Stimulated activated CD4-positive, alpha-beta T cell treated with anti-CD3 and anti-CD28 coated beads, TNF-alpha, amount 100 ng/mL, for 24 hours (primary cell): ENCODE results near the gene RAB35.

ENCODE experiments used
- DNase-seq, 3 experiments: peaks; one replicate each; pipeline ENCODE4 v3.0.0-alpha.2; 2020; ENCODE audit warnings: low read depth in 3 of 3

Gene RAB35

GRCh38 chr12:120116441-120116791 lies at the start of gene RAB35:
Gene RAB35, minus strand, starts transcription at chr12:120116753. Its CDS starts 103 bp downstream, at chr12:120116650.
- DNase-seq = no peak

DNA sequence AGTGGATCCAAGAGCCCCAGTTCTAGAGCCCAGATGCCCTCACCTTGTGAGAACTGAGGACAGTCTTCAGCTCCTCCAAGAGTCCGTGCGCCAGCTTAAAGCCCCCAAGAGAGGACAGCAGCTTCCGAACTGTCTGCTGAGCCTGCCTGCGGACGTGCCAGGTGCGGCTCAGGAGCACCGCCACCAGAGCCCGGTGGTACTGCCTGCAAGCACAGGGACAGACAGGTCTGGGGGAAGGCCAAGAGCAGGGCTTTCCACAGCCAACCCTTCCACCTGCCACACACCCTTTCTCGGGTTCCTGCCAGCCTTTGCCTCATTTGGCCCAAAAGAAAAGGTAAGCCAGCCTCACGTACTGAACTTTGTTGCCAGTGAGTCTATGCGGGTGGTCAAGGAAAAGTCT lies 47.7 kb upstream of the RAB35 start:
- DNase-seq = no peak

- no peak for DNase-seq
These were observed 46.2 kb upstream of the RAB35 start for GRCh38 chr12:120162763-120163162.

DNA sequence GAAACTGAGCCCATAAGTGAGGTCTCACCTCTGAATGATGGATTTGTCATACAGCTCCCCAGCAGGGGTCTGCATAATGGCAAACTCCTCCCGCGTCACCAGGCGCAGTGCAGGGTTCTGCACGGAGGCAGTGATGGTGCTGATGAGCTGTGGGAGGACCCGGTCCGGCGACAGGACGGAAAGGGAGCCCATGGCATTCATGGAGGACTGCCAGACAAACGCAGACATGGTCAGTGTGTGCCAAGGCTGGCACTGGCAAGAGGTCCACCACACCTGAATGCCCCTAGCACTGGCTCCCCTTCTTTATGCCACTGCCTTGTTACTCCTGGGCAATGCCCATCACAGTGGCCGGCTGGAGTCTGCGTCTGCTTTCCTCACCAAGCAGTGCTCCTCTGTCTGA lies 45.3 kb upstream of the RAB35 start:
- no peak for DNase-seq

DNA sequence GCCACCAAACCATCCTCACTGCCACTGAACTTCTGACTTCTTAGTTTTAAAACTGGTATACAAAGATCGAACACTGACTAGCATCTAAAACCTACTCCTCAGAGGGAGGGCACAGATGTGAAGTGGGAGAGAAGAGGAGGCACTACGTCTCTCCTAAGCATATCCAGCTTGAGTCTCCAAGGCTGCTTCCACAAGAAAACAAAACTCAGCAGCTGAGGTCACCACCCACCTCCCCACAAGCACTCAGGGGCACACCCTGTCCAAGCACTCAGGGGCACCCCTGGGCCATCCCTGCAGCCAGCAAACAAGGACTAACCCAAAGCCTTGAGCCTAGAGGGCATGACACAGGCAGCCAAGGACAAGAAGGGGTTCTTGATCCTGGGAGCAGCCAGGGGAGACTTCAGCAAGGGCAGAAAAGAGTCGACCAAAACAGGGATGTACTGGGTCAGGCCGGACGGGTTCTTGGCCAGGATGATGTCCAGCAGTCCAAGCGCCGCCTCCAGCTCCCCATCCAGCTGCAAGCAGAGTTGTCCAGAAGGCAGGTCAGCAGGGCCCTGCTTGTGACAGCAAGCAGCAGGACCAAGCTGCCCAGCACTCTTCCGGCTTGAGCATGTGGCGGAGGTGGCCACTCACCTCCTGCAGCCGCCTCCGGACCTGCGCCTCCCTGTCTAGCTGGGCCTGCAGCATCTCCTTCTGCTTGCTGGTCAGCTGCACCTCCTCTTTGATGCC lies 43.1 kb upstream of the RAB35 start:
- DNase-seq = no peak

DNA sequence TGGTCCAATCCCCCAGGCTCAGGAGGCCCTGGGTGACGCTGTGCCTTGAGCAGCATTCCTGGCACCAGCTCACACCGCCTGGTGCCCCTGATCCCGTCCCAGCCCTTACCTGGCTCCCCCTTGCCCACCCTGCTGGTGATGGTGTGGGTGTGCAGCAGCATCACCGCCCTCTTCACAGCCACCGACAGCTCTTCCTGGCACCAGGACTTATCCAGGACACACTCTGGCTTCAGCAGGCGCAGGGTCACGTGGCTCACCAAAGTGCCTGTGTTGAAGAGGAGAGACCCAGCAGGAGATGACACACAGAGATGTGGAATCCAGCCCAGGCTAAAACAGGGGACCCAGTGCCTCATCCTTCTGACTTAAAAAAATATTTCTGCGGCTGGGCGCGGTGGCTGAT lies 41.8 kb upstream of the RAB35 start:
- no peak for DNase-seq

- DNase-seq = no peak
These were observed 41.1 kb upstream of the RAB35 start for GRCh38 chr12:120157678-120158077.

DNA sequence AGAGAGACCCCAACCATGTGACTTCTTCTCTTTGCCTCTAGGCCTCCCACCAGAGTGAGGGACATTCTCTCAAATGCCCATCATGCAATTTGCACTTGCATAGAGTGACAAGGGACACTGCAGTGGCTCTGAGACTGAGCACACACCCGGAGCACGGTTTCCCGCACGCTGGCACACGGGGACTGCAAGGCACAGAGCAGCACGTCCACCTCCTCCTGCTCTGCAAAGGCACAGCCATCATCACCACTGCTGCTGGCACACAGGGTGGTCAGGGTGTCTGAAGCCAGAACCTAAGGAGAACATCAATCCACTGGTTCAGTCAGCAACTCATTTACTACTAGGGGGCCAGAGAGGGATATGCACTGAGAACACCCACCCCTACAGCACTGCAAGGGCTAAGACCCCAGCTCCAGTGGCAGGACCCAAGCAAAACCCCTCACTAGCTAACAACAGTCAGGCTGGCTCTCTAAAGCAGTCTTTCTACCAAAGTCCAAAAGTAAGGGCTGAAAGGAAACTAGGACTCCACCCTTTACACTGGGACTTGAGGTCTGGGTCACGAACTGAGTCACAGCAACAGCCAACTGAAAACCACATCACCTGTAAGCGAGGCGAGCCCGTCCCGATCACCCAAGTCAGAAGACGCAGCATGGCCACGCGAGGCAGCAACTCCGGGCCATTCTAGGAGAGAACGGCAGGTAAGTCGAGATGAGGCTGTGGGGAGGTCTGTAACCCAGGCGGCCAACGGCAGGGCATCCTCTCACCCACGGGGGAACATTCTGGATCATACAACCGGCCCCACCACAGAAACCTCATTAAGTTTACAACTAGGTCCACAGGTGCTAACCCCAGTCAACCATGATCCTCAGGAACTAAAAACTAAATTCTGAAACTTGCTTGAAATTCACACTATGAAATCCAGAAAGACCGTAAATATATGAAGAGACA lies 40.0 kb upstream of the RAB35 start:
- DNase-seq = no peak

GRCh38 chr12:120155072-120155471 lies 38.5 kb upstream of the RAB35 start:
- no peak for DNase-seq

- no peak for DNase-seq
These were observed 34.5 kb upstream of the RAB35 start for GRCh38 chr12:120150919-120151525.

- DNase-seq = no peak
These were observed 31.5 kb upstream of the RAB35 start for GRCh38 chr12:120148011-120148410.

- no peak for DNase-seq
These were observed 28.6 kb upstream of the RAB35 start for GRCh38 chr12:120145164-120145563.

DNA sequence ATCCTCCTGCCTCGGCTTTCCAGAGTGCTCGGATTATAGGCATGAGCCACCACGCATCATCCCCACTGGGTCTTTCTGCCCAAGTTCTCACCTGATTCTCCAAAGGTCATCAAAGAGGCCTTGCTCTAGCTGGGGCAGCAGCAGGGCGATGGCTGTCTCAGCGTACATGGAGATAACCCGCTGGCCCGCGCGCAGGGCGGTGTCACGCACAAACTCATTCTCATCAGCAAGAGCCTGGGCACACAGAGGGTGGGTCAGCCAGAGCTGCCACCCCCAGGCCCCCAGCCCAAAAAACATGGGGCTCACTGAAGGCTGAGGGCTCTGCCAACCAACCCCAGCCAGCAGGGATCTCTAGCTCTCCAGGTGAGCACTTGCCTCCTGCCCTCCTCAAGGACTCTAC lies 27.7 kb upstream of the RAB35 start:
- no peak for DNase-seq

GRCh38 chr12:120142231-120142877 lies 25.8 kb upstream of the RAB35 start:
- no peak for DNase-seq

GRCh38 chr12:120141336-120141735 lies 24.8 kb upstream of the RAB35 start:
- DNase-seq = no peak

GRCh38 chr12:120140603-120141002 lies 24.1 kb upstream of the RAB35 start:
- no peak for DNase-seq

DNA sequence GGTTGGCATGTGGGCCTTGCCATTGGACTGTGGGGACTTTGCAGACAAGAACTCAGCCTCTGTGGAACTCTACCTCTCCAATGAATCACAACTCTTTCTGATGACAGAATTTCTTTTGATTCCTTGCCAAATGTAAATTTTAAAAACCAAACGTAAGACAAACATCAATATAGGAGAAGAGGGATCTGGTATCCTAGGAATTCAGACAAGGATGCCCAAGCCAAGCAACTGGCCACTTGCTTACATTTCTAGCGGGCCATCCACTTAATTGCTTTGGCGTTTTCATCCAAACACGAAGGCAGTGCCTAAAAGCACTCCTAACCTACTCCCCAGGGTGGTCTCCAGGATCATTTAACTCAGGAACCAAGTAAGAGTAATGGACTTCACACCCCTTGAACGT lies 23.4 kb upstream of the RAB35 start:
- DNase-seq = no peak

GRCh38 chr12:120138366-120138765 lies 21.8 kb upstream of the RAB35 start:
- DNase-seq = no peak

DNA sequence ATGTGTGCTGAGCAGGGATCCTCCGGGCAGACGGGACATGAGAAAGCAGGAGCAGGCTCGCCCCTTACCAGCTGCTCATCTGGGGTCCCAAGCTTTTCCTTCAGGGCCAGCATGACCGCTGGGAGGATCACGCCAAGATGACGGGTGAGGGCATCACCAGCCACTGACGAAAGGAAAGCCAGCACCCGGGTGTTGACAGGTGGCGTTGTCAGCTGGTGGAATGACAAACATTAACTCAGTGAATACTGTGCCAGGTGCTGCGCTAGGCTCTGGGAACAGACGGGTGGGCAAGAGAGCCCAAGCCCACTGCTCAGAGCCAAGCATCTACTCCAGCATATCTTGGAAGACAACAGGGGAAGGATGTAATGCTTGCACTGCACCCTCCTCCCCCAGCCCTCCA lies 21.3 kb upstream of the RAB35 start:
- no peak for DNase-seq

- DNase-seq = no peak
These were observed 19.7 kb upstream of the RAB35 start for GRCh38 chr12:120136093-120136770.

DNA sequence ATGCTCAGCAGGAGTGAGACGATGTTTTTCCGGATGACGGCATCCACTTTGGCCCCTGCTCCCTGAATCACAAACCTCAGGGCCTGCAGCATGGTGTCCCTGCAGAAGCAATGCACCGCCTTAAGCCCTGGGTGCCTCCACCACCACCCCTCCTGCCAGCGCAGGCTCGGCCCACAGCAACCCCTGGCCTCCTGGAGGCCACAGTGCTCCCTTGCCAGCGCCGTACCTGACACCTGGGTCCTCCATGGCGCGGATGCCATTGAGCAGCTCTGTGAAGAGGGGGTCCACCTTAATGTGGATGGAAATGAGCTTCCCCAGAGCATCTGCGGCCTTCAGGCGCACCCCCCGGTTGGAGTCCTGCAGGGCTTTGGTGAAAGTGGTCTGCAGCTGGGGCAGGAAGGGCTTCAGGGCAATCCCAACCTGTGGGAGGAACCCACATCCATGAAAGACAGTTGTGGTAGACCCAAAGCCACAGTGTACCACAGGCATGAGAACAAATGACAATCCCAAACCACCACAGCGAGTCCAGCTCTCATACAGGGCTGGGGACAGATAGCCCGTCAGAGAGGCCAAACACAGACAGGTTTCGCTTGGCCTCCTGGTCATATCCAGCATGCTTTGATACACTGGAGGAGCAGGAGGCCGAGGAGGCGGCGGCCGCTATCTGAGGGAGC lies 17.9 kb upstream of the RAB35 start:
- DNase-seq = no peak
